K562 (cell line): ENCODE data around the gene NACC1. TPM values are rescaled to one million over a fixed set of nuclear protein-coding genes. Genes with fewer than 3 reads are reported as not detected.

ENCODE experiments used
- ATF7 ChIP-seq: fragments of 450-650 bp; IDR thresholded peaks from 2 replicates; pipeline ENCODE4 v1.7.1; 2014; ENCODE audit warnings: mild to moderate bottlenecking, moderate library complexity
- BRF2 ChIP-seq: IDR thresholded peaks from 3 replicates; pipeline ENCODE4 v1.6.1; 2011; ENCODE audit warnings: borderline replicate concordance, mild to moderate bottlenecking; ENCODE audit not compliant: insufficient read length, insufficient read depth
- CEBPG ChIP-seq, 3 experiments: fragments of 200-800 bp in 1 of 3; sonication (Bioruptor generic) in 1 of 3; sonication (generic) in 1 of 3; formaldehyde crosslinking in 1 of 3; IDR thresholded peaks in 2 of 3; conservative IDR thresholded peaks in 1 of 3; 2 replicates each; pipeline versions ENCODE4 v1.6.1 to v1.8.0; 2016 to 2022; ENCODE audit warnings: missing compliant biosample characterization in 2 of 3, missing genetic modification characterization in 2 of 3, mild to moderate bottlenecking in 1 of 3, missing genetic modification reagents in 1 of 3
- COPS2 ChIP-seq: fragments of 450-650 bp; conservative IDR thresholded peaks from 2 replicates; pipeline ENCODE4 v1.6.1; 2016; ENCODE audit warnings: mild to moderate bottlenecking, moderate library complexity
- CREBBP ChIP-seq: IDR thresholded peaks from one replicate; pipeline ENCODE4 v1.6.1; 2012; ENCODE audit warnings: low read depth, mild to moderate bottlenecking, control low read depth, inconsistent platforms, low read length
- CTBP1 ChIP-seq: fragments of 450-650 bp; IDR thresholded peaks from 2 replicates; pipeline ENCODE4 v1.6.1; 2016; ENCODE audit warnings: borderline replicate concordance
- CXXC5 ChIP-seq: fragments of 250-450 bp; sonication (Bioruptor Pico); IDR thresholded peaks from 2 replicates; pipeline ENCODE4 v1.8.0; 2022; ENCODE audit warnings: inconsistent platforms, mild to moderate bottlenecking, moderate library complexity
- DPF2 ChIP-seq: fragments of 450-650 bp; IDR thresholded peaks from 2 replicates; pipeline ENCODE4 v1.6.1; 2016
- EGR1 ChIP-seq: fragments of 450-650 bp; conservative IDR thresholded peaks from 2 replicates; pipeline ENCODE4 v1.6.1; 2017; ENCODE audit warnings: mild to moderate bottlenecking
- ELF1 ChIP-seq: fragments of 200-800 bp; sonication (Bioruptor generic); IDR thresholded peaks from 2 replicates; pipeline ENCODE4 v1.6.1; 2016; ENCODE audit warnings: missing genetic modification characterization, missing compliant biosample characterization
- ILK ChIP-seq: fragments of 450-650 bp; IDR thresholded peaks from 2 replicates; pipeline ENCODE4 v1.6.1; 2016; ENCODE audit warnings: missing genetic modification characterization, low read depth, mild to moderate bottlenecking, missing compliant biosample characterization, moderate library complexity, borderline replicate concordance
- KAT2B ChIP-seq: IDR thresholded peaks from one replicate; pipeline ENCODE4 v1.6.1; 2012; ENCODE audit warnings: low read depth, mild to moderate bottlenecking, control low read depth, inconsistent platforms, low read length, moderate library complexity
- KLF1 ChIP-seq: fragments of 450-650 bp; IDR thresholded peaks from 2 replicates; pipeline ENCODE4 v1.6.1; 2016; ENCODE audit warnings: missing genetic modification characterization, missing compliant biosample characterization
- KLF13 ChIP-seq: fragments of 450-650 bp; IDR thresholded peaks from 2 replicates; pipeline ENCODE4 v1.6.1; 2016; ENCODE audit warnings: missing genetic modification characterization, low read depth, mild to moderate bottlenecking, missing compliant biosample characterization, moderate library complexity, borderline replicate concordance
- POLR3A ChIP-seq: IDR thresholded peaks from 2 replicates; pipeline ENCODE4 v1.6.1; 2011; ENCODE audit warnings: borderline replicate concordance, mild to moderate bottlenecking, moderate library complexity; ENCODE audit not compliant: insufficient read length, insufficient read depth; ENCODE audit errors: extremely low read depth
- RBM39 ChIP-seq: fragments of 200-400 bp; formaldehyde crosslinking; optimal IDR thresholded peaks from 2 replicates; pipeline ENCODE3; 2018; ENCODE audit warnings: low read depth, low read length
- RHOXF2B ChIP-seq: fragments of 250-450 bp; sonication (Bioruptor Pico); conservative IDR thresholded peaks from 2 replicates; pipeline ENCODE4 v1.5.1; 2021
- TAF15 ChIP-seq: fragments of 200-400 bp; formaldehyde crosslinking; IDR thresholded peaks from 2 replicates; pipeline ENCODE4 v1.6.1; 2017; ENCODE audit warnings: mild to moderate bottlenecking, low read depth, low read length, moderate library complexity
- TBL1XR1 ChIP-seq, 2 experiments: IDR thresholded peaks; 2 replicates each; pipeline ENCODE4 v1.6.1; 2012; ENCODE audit warnings: improper control_type of control experiment in 2 of 2, low read length in 2 of 2, mild to moderate bottlenecking in 1 of 2
- TEAD1 ChIP-seq, 2 experiments: fragments of 450-650 bp in 1 of 2; sonication (generic) in 1 of 2; formaldehyde crosslinking; IDR thresholded peaks; 2 replicates each; pipeline versions ENCODE4 v1.4.0 to v1.8.0; 2020 to 2022; ENCODE audit warnings: mild to moderate bottlenecking in 2 of 2, missing genetic modification reagents in 1 of 2
- TRIM24 ChIP-seq, 2 experiments: fragments of 450-650 bp; IDR thresholded peaks; 2 replicates each; pipeline ENCODE4 v1.6.1; 2016
- ZNF146 ChIP-seq: IDR thresholded peaks from one replicate; pipeline ENCODE4 v1.6.1; 2018; ENCODE audit warnings: missing compliant biosample characterization; ENCODE audit not compliant: unreplicated experiment
- ZNF316 ChIP-seq: fragments of 450-650 bp; IDR thresholded peaks from 2 replicates; pipeline ENCODE4 v1.6.1; 2016
- ZNF354B ChIP-seq: fragments of 250-450 bp; sonication (Bioruptor Pico); IDR thresholded peaks from 2 replicates; pipeline ENCODE4 v1.4.0; 2020
- ZNF444 ChIP-seq: fragments of 250-450 bp; sonication (Bioruptor Pico); IDR thresholded peaks from 2 replicates; pipeline ENCODE4 v1.4.0; 2020; ENCODE audit warnings: mild to moderate bottlenecking, moderate library complexity
- ZNF77 ChIP-seq: fragments of 250-450 bp; sonication (Bioruptor Pico); IDR thresholded peaks from 2 replicates; pipeline ENCODE4 v1.5.0; 2020
- polyA plus RNA-seq, 8 experiments: library from polyadenylated mRNA; depleted of rRNA in 4 of 8; stranded (reverse) in 5 of 8; unstranded in 3 of 8; fragments of >200 nt; fragmentation: Nextera tagmentation in 2 of 8; fragmentation: Illumina TruSeq in 1 of 8; extraction: Ambion mirVana in 2 of 8; extraction: Trizol in 1 of 8; gene quantifications; 2 replicates each; pipeline versions ENCODE4 v1.2.1 to v1.2.3, GENCODE V29; 2011 to 2014; ENCODE audit warnings: inconsistent platforms in 1 of 8, missing spikeins in 1 of 8
- total RNA-seq, 7 experiments: library from RNA; depleted of rRNA in 6 of 7; stranded (reverse); fragments of >200 nt in 6 of 7; fragmentation: Illumina TruSeq in 2 of 7; extraction: Trizol in 2 of 7; gene quantifications; 2 replicates each; pipeline versions ENCODE4 v1.2.1 to v1.2.3, GENCODE V29; 2011 to 2021; ENCODE audit warnings: low replicate concordance in 1 of 7
- TF ChIP-seq, protein P1 (sequence below): fragments of 250-450 bp; sonication (Bioruptor Pico); IDR thresholded peaks from 2 replicates; pipeline ENCODE4 v1.8.0; 2022; ENCODE audit warnings: inconsistent platforms, mild to moderate bottlenecking, moderate library complexity, borderline replicate concordance
- TF ChIP-seq, protein P2 (sequence below): sonication (generic); formaldehyde crosslinking; IDR thresholded peaks from 2 replicates; pipeline ENCODE4 v1.9.0; 2022; ENCODE audit warnings: mild to moderate bottlenecking, missing genetic modification reagents

The NACC1 gene
- total and polyA plus RNA-seq, 9 of the 15 experiments (the other 6 are each of a cell fraction or from before 2014, with no cell fraction given): 0.04 to 96.6 (median 25.8) TPM

DNA sequence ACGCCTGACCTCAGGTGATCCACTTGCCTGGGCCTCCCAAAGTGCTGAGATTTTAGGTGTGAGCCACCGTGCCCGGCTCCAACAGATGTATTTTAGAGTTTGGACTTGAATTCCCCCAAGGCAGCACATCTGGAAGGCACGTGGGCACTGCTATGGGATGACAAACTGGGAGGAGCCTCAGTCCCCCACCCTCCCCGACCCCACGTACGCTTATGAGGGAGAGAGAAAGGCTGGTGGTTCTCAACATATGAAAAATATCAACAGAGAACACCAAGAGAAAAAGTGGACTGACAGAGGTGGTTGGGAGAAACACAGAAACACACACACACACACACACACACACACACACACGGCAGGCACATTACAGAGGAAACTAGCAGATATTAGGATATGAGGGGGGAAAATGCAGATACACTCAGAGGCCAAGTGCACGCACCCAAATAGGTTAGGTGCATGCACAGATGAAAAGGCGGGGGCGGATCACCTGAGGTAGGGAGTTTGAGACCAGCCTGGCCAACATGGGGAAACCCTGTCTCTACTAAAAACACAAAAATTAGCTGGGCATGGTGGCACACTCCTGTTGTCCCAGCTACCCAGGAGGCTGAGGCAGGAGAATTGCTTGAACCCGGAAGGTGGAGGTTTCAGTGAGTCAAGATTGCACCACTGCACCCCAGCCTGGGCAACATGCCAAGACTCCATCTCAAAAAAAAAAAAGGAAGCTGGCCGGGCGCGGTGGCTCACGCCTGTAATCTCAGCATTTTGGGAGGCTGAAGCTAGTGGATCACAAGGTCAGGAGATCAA lies 28.9 kb downstream of the NACC1 start (continued):
- TF ChIP-seq POLR3A: no peak
- peak; percentile 80 for TF ChIP-seq CEBPG (CRISPR knock-in tag; IDR thresholded peaks at IDR 0.05)
- peak; percentile 61 to 82 for TF ChIP-seq CEBPG (tag; conservative IDR thresholded peaks at IDR 0.05 in 1 of 2, IDR thresholded peaks at IDR 0.05 in 1 of 2)
- no peak for TF ChIP-seq RHOXF2B (CRISPR knock-in tag)
- TF ChIP-seq TEAD1 (CRISPR knock-in tag; IDR thresholded peaks at IDR 0.05): no peak
- no peak for TF ChIP-seq TAF15
- no peak for TF ChIP-seq ZNF146 (CRISPR knock-in tag)
- no peak for TF ChIP-seq ILK
- TF ChIP-seq KLF13: no peak
- TF ChIP-seq ZNF316: no peak
- TF ChIP-seq RBM39: no peak
- TF ChIP-seq ZNF354B (CRISPR knock-in tag): no peak
- TF ChIP-seq CREBBP: no peak
- no peak for TF ChIP-seq KLF1 (tag)
- TF ChIP-seq EGR1: peak; percentile 57; the same call in 1 of the 2 replicates
- no peak for TF ChIP-seq TBL1XR1 (IDR thresholded peaks at IDR 0.05; ENCODE audit: low read length in 2 of 2)
- peak; percentile 29; the same call in 1 of the 2 replicates for TF ChIP-seq ATF7
- TF ChIP-seq, protein P1, sequence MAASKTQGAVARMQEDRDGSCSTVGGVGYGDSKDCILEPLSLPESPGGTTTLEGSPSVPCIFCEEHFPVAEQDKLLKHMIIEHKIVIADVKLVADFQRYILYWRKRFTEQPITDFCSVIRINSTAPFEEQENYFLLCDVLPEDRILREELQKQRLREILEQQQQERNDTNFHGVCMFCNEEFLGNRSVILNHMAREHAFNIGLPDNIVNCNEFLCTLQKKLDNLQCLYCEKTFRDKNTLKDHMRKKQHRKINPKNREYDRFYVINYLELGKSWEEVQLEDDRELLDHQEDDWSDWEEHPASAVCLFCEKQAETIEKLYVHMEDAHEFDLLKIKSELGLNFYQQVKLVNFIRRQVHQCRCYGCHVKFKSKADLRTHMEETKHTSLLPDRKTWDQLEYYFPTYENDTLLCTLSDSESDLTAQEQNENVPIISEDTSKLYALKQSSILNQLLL: no peak
- TF ChIP-seq ZNF444 (CRISPR knock-in tag): no peak
- peak; percentile 64 for TF ChIP-seq CXXC5
- peak in 1 of 2 experiments; percentile 74; a peak in 1 of 4 replicates for TF ChIP-seq TRIM24 (IDR thresholded peaks at IDR 0.05)
- TF ChIP-seq CTBP1: peak; percentile 54; the same call in 1 of the 2 replicates
- TF ChIP-seq ELF1 (tag): peak; percentile 72
- TF ChIP-seq DPF2: peak; percentile 66
- TF ChIP-seq COPS2: no peak
- no peak for TF ChIP-seq ZNF77 (CRISPR knock-in tag)
- no peak for TF ChIP-seq BRF2
- no peak for TF ChIP-seq KAT2B
- TF ChIP-seq, protein P2, sequence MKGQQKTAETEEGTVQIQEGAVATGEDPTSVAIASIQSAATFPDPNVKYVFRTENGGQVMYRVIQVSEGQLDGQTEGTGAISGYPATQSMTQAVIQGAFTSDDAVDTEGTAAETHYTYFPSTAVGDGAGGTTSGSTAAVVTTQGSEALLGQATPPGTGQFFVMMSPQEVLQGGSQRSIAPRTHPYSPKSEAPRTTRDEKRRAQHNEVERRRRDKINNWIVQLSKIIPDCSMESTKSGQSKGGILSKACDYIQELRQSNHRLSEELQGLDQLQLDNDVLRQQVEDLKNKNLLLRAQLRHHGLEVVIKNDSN (CRISPR knock-in tag): no peak
